Transverse colon (tissue), 4 donors: ENCODE measurements around the gene LAMB1. TPM values are rescaled to one million over a fixed set of nuclear protein-coding genes. Genes with fewer than 3 reads are reported as not detected.

Experiments
- DNase-seq: peaks from one replicate; pipeline ENCODE4 v3.0.0-alpha.2; 2019
- H3K27ac ChIP-seq, 4 donors: fragments of 200-600 bp; sonication (generic); 2 replicates each; pipeline ENCODE4 v1.5.1; 2016 to 2018; ENCODE audit warnings: inconsistent platforms in 4 of 4
- H3K27me3 ChIP-seq: fragments of 200-600 bp; sonication (generic); 2 replicates; pipeline ENCODE4 v1.5.1; 2017; ENCODE audit warnings: inconsistent platforms
- H3K36me3 ChIP-seq, 4 donors: fragments of 200-600 bp; sonication (generic); 2 replicates each; pipeline ENCODE4 v1.5.1; 2017 to 2019; ENCODE audit warnings: inconsistent platforms in 4 of 4
- H3K4me1 ChIP-seq, 4 donors: fragments of 200-600 bp; sonication (generic); 2 replicates each; pipeline ENCODE4 v1.5.1; 2017 to 2020; ENCODE audit warnings: inconsistent platforms in 4 of 4
- H3K4me3 ChIP-seq, 4 donors: fragments of 200-600 bp; sonication (generic); 1 replicate in 1 of 4; 2 replicates in 3 of 4; pipeline versions ENCODE4 v1.5.1 to v1.6.1; 2017 to 2019; ENCODE audit warnings: inconsistent platforms in 4 of 4
- H3K9me3 ChIP-seq, 2 donors: fragments of 200-600 bp; sonication (generic); 2 replicates each; pipeline ENCODE4 v1.5.1; 2017 to 2019; ENCODE audit warnings: inconsistent platforms in 2 of 2
- CTCF ChIP-seq, 5 experiments: fragments of 200-600 bp in 3 of 5; fragments of 450-650 bp in 2 of 5; sonication (generic) in 3 of 5; IDR thresholded peaks; 1 replicate in 2 of 5; 2 replicates in 3 of 5; pipeline ENCODE4 v1.5.1; 2016 to 2017; ENCODE audit warnings: antibody characterized with exemption in 5 of 5, inconsistent platforms in 3 of 5, mild to moderate bottlenecking in 2 of 5, moderate library complexity in 1 of 5
- EP300 ChIP-seq: sonication (generic); formaldehyde crosslinking; IDR thresholded peaks from one replicate; pipeline ENCODE4 v1.6.1; 2017; ENCODE audit warnings: antibody characterized with exemption, low read depth
- POLR2A ChIP-seq: fragments of 450-650 bp; IDR thresholded peaks from one replicate; pipeline ENCODE4 v1.6.1; 2016; ENCODE audit warnings: antibody characterized with exemption, mild to moderate bottlenecking, moderate library complexity
- POLR2AphosphoS5 ChIP-seq, 3 donors: sonication (generic); formaldehyde crosslinking; IDR thresholded peaks; one replicate each; pipeline ENCODE4 v1.6.1; 2016; ENCODE audit warnings: antibody characterized with exemption in 3 of 3
- WGBS, 2 donors: methylation state at CpG; one replicate each; pipeline ENCODE4 v1.1.5; 2018; ENCODE audit warnings: low coverage in 1 of 2; 5-methylcytosine and 5-hydroxymethylcytosine counted together
- in situ Hi-C, 4 donors: fragments of 200-750 bp; cut with MboI; loops; one replicate each; pipeline versions ENCODE4 v1.15.0 to v1.15.1; 2017; ENCODE audit warnings: low sequenced_read_pairs in 3 of 4, low pct_ligation_motif_present in 1 of 4, low pct_unique_long_range_greater_than_20kb in 1 of 4
- intact Hi-C: fragments of 100-400 bp; cut with DNase I; formaldehyde crosslinking; loops from one replicate; pipeline ENCODE4 v1.15.1; 2023; ENCODE audit warnings: low total_unique reads
- small RNA-seq, 4 donors: library from RNA; depleted of rRNA; stranded (forward); fragments of <200 nt; gene quantifications; one replicate each; pipeline ENCODE3, GENCODE V24; 2016
- total RNA-seq, 4 donors: library from RNA; depleted of rRNA; stranded (reverse); fragments of >200 nt; gene quantifications; one replicate each; pipeline ENCODE4 v1.1.0, GENCODE V29; 2016

Gene LAMB1
- total RNA-seq, 4 donors from 2014 or later: 54.2 to 119 (median 90.3) TPM

GRCh38 chr7:107874111-107874510, 128.8 kb downstream of the LAMB1 start:
- 42 to 43% methylated on average over 2 of the region's 2 CpGs for WGBS, 2 donors
- H3K27ac ChIP-seq: peak overlapping the region in 2 of 4 donors; percentile 41 to 67
- H3K27me3 ChIP-seq: no peaks in the 10 kb centered on the region
- H3K36me3 ChIP-seq: no peaks in the 10 kb centered on the region
- in situ Hi-C loops: loop anchor here (10.0 to 25.0 kb wide), 4 partner anchors 89 to 409 kb away; partner anchors contain the start of genes CBLL1 (in 2 of the 4) and BCAP29 (in 1 of the 4)
- no peak overlapping the region for H3K4me3 ChIP-seq
- H3K9me3 ChIP-seq: no peaks in the 10 kb centered on the region
- intact Hi-C loops: loop anchor here (2.0 kb wide), 1 partner anchor 411 kb away; no protein-coding TSS in a partner anchor
- peaks cover 0 to 19% (median 6%) of the 10 kb centered on the region in 4 donors for H3K4me1 ChIP-seq
- TF ChIP-seq POLR2AphosphoS5 (IDR thresholded peaks at IDR 0.05) (peak in 1 of 3 donors; percentile 45), POLR2A (no peak), EP300 (no peak), CTCF (IDR thresholded peaks at IDR 0.05) (no peak)
- no peak for DNase-seq

Small RNA genes within 50 kb of the gene (small RNA-seq; reads per million reads assigned to genes)
- 0 reads per million in 4 donors for gene RF00012

Other genes with a start within 250 kb of the LAMB1 start
- gene SLC26A3, start 199.9 kb downstream of the LAMB1 start, total RNA-seq: 1,000 to 10,000 TPM in 3 of 4 donors, 100 to 1,000 TPM in 1; 296 to 4,526 (median 2,822) TPM
- gene DLD, start 112.0 kb downstream of the LAMB1 start, total RNA-seq: 100 to 1,000 TPM in 3 of 4 donors, 10 to 100 TPM in 1; 46.0 to 131 (median 126) TPM
- not detected for gene LAMB4, start 127.2 kb upstream of the LAMB1 start, total RNA-seq